NCI-H1048 (cell line): ENCODE data around the gene FOXL3.

Experiments
- DNase-seq: peaks from one replicate; lab custom pipeline; 2025; lab: John Stamatoyannopoulos, UW

FOXL3 gene

DNA sequence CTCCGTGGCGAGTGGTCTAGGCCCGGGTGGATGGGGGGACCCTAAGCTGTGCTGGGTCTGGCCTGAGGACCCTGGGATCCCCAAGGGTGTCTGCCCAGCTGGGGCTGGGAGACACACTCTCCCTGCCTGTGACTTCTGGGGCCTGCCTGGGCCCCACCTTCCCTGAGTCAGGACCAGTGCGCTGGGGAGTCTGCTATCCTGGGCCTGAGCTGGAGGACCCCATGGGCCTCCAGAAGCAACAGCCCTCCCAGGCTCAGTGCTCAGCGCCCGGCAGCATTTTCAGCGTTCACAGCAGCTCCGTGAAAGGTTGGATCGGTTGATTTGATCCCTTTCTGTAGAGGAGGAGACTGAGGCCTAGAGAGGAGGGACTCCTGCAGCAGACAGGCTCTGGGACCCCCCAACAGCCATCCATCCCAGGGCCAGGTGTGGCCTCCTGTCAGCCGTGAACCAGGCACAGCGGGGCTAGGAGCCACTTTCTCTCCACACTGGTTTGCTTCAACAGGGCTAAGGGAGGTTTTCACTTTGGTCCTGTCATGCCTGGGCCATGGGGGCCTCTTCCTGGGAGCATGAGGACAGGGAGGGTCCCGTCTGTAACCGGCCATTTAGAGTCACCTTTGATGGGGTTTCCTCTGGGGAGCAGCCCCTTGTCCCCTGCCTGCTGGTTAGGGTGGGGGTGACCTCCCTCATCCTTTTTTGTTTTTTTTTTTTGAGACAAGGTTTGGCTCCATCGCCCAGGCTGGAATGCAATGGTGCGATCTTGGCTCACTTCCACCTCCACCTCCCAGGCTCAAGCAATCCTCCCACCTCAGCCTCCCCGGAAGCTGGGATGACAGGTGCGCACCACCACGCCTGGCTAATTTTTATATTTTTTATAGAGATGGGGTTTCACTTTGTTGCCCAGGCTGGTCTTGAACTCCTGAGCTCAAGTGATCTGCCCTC lies 12.4 kb downstream of the FOXL3 start:
- no peak for DNase-seq

DNA sequence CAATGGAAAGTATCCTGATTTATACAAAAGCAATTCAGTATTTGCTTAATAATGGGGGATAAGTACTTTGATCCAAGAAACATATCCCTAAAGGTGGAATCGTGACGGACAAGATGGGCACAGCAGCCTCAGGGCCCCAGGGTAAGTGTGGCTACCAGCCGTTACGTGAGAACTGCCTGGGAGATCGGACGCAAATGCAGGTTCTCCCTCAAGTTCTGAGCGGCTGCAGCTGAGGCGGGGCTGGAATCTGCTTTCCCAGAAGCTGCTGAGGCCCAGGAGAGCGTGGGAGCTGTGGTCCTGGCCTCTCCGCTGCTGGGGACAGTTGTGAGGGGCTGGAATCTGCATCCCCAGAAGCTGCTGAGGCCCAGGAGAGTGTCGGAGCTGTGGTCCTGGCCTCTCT lies 13.5 kb downstream of the FOXL3 start:
- DNase-seq = no peak

DNA sequence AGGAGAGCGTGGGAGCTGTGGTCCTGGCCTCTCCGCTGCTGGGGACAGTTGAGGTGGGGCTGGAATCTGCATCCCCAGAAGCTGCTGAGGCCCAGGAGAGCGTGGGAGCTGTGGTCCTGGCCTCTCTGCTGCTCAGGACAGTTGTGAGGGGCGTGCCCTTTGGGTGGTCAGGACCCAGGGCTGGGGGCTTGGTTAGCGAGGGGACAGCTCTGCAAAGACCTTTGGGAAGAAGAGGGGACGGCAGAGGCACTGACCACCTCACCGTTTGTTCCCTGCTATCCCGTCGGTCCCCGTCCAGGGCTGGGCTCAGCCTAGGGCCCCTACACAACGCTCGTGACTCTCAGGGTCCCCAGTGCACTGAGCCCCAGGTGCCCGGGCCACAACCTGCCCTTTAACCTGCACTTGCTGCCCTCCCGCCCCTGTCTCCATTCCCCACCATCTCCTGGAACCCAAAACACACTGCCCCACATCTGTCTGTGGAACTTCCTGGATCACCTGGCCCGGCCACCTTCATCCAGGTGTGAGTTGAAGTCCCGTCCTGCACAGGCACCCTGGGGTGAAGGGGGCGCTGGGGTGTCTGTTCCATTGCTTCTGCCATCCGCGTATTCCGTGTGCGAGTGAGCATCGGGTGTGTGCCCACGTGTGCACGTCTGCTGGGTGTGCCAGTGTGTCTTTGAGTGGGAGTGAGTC lies 14.1 kb downstream of the FOXL3 start:
- DNase-seq = no peak

DNA sequence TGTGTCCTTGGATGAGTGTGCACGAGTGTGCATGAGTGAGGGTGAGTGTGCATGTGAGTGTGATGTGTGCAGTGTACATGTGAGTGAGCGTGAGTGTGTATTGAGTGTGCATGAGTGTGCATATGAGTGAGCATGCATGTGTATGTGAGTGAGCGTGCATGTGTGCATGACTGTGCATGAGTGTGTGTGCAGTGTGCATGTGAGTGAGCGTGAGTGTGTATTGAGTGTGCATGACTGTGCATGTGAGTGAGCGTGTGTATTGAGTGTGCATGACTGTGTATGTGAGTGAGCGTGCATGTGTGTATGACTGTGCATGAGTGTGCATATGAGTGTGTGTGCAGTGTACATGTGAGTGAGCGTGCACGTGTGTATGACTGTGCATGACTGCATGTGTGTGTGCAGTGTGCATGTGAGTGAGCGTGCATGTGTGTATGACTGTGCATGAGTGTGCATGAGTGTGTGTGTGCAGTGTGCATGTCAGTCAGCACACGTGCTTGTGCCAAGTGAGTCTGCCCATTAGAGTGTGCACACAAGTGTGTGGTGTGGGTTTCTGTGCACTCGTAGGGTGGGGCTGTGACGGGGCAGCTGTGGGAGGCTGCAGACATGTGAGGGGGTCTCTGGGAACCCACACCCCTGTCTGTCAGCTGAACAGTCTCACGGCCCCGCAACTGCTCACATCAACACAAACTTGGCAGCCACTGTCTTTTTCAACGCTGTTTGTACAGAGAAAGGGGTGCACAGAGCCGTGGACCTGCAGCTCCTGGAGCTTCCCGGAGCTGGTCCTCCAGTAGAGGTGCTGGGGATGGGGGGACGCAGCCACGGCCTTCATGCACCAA lies 14.8 kb downstream of the FOXL3 start:
- DNase-seq = no peak

DNA sequence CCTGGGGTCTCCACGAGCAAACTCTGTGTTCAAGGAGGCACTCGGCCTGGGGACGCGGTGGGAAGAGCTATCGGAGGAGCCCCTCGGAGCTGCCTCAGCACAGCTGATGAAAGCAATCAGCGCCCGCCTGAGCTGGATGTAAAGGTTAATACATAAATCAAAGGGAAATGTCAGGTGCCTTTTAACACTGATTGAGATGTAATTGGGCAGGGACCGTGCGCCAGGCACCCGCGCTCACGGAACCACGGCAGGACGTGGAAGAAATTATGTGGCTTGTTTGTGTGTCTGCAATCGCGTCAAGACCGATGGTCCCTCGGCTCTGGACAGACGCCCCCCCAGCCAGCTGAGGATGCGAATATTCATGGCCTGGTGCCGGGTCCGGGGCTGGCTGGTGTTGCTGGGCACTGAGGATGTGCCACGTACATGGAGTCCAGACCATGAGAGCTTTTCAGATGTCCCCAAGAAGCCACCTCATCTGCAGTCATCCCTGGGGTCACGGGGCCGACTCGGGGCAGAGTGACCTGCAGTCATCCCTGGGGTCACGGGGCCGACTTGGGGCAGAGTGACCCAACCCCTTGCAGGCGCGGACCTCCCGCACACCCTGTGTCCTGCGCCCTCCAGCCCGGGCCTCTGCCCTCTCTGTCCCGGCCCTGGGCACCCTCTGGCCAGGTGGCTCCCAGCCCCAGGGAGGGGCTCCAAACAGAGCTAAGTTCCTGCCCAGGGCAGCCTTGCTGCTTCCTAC lies 15.6 kb downstream of the FOXL3 start:
- DNase-seq = no peak

DNA sequence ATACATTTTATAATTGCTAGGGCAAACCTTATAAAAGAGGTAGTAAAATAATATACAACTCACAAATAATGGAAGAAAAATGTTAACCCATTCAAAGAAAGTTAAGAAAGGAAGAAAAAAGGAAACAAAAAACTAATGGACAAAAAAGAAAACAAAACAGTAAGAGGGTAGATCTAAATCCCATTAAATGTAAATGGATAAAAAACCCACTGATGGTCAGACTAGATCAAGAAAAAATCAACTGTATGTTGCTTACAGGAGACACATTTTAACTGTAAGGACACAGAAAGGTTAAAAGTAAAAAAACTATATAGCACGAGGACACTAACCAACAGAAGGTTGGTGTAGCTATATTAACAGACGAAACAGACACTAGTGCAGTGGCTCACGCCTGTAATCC lies 18.0 kb downstream of the FOXL3 start:
- no peak for DNase-seq

DNA sequence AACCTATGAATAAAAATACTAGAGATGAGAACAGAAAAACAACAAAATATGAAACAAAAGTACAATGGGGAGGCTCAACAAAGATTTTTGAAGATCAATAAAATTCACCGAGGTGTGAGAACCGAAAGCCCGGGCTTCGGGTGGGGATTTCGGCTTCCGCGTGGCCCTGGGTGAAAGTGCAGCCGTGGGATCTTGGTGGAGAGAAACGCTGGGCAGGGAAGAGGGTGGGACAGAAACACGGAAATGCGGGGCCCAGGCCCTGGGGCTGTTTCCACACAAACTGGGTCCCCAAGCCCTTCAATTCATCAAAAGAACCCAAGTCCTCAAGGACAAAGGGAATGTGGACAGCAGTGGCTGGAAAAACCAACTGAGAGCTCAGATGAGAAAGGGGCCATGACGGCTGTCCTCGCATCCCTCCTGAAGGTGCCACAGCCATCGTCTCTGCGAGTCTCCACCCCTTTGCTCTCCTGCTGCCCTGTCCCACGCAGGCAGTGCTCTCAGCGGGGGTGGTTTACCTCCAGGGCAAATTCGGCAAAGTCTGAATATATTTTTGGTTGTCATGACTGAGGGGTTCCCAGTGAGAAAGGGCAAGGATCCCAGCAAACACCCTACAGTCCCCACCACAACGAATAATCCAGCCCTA lies 19.7 kb downstream of the FOXL3 start:
- no peak for DNase-seq

DNA sequence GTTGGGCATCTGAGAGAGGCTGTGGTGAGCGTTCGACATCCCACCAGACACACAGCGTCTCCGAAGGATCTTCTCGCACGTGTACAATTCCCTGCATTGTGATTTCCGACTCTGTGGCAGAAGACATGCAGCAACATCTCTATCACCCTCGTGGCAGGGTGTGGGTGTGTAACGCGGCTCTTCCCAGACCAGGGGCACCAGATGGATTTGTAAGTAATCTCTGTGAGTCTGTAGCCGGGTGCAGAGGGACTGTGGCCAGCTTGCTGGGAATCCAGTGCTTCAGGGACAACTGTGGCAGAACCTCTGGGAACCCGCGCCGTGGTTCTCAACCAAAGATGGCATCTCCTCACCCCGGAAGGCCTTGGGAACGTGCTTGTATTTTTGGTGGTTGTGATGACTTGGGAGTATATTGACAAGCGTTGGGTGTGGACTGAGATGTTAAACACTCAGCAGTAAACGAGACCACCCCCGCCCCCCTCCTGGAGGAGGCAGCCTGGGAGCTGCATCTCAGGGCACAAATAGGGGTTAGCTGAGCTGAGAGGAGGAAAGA lies 21.2 kb downstream of the FOXL3 start:
- no peak for DNase-seq

DNA sequence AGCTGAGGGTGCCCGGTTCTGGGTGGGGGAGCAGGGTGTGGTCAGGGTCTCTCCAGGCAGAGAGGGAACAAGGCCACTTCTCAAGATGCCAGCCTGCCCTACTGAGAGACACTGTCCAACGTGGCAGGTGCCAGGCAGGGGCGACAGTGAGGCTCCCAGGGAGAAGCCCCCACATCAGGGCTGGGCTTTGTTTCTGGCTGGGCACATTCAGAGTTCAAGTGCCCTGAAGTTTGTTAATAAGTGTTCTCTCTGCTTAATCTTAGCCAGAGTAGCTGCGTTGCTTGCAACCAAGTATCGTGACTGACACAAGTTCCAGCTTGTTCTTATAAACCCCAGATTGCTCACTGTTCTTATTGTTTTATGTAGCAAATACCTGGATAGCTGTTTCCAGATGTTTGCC lies 21.8 kb downstream of the FOXL3 start:
- no peak for DNase-seq

DNA sequence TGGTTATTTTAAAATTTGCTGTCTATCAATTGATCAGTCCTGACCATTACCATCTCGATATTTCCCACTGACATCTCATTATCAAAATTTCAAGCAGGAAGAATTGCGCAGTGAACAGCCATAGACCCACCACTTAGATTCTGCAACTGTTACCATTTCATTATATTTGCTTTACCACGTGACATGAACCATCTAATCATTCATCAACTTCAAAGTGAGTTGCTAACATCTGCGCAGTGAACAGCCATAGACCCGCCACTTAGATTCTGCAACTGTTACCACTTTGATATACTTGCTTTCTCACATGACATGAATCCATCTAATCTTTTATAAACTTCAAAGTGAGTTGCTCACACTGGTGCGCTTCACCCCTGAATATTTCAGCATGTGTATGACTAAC lies 22.5 kb downstream of the FOXL3 start:
- DNase-seq = no peak

DNA sequence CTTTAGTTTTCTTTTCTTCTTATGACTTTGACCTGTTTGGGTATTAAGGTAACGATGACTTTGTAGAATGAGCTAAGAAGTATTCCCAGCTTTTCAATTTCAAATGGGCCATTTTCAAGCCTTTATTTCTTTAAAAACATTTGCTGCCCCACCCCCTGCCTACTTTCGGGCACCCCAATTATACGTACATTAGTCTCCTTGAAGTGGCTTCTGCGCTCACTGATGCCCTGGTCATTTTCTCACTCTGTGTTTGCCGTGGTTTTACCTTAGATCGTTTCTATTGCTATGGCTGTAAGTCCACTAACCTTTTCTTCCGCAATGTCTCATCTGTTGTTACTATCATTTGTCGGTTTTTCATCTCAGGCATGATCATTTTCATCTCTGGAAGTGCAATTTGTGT lies 24.9 kb downstream of the FOXL3 start:
- DNase-seq = no peak

DNA sequence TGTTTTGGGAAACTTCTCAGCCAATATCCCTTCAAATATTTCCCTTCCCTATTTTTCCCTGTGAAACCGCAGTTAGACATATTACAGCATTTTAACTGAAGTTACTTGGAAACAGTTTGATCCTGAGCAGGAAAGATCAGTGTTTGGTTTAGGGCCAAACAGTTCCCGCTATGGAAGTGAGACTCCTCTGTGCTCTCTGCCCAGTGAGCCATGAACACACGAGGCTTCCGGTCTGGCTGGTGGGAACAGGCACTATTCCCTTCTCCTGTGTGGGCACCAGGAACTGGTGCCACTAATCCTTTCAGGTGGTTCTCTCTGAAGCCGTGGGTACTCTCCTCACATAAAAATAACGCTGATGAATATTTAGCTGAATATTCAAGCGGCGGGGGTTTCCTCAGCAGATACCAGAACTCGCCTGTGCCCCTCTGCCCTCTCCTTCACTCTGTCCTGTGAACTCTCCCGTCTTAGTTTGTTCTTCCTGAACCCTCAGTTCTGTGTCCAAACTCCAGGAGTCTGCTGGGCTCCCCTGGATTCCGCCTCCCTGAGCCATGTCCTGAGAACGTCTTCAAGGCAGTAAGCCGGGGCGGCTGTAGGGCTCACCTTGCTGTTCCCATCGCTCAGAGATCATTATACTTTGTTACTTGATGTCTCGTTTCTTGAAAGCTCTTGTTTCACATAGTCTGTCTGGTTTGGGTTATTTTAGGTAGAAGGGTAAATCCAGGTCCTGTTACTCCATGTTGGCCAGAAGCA lies 25.7 kb downstream of the FOXL3 start:
- no peak for DNase-seq

DNA sequence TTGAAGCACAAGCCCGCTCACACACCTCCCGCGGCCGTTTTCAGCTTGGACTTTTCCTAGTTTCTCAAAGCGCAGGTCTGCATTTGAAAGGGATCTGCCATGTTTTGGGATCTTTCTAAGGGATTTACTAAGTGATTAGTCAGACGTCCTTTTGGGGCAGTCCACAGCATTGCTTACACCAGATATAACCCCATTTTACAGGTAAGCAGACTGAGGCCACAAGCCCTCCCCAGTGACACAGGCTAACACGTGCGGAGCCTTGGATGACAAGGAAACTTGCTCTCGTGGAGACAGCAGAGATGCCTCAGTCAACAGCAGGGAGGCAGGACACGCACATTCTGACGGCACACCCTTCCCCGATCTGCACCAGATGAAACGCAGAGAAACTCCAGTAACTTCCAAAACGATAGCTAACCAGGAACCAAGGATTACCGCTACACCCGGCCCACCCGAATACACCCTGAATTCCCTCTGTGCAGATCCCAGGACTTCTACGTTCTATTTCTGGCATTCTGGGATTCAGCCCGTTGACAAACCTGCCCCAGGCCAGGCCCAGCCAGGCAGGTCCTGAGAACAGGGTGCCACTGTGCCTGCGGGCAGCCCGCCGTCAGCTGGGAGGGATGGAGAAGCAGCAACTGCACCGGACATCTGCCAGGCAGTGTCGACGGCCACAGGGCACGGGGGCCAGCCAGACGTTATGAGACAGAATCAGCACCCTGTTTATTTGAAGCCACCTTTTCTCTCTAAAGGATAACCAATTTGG lies 27.9 kb downstream of the FOXL3 start:
- DNase-seq = no peak

DNA sequence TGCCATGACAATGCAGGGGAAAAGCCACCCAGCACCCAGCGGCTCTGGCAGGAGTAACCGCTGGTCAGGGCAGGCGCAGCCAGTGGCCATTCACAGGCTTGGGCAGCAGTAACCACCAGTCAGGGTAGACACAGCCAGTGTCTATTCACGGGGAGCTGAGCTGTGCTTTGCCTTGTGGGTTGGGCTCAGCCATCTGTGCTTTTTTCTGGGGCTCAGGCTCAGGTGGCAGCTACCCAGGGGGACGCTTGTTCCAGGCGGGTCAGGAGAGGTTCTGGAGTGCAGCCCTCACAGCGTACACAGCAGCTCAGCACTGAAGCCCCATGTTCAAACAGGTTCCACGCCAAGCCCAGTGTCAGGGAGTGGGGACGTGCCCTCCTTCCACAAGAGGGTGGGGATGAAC lies 28.5 kb downstream of the FOXL3 start:
- DNase-seq = no peak

DNA sequence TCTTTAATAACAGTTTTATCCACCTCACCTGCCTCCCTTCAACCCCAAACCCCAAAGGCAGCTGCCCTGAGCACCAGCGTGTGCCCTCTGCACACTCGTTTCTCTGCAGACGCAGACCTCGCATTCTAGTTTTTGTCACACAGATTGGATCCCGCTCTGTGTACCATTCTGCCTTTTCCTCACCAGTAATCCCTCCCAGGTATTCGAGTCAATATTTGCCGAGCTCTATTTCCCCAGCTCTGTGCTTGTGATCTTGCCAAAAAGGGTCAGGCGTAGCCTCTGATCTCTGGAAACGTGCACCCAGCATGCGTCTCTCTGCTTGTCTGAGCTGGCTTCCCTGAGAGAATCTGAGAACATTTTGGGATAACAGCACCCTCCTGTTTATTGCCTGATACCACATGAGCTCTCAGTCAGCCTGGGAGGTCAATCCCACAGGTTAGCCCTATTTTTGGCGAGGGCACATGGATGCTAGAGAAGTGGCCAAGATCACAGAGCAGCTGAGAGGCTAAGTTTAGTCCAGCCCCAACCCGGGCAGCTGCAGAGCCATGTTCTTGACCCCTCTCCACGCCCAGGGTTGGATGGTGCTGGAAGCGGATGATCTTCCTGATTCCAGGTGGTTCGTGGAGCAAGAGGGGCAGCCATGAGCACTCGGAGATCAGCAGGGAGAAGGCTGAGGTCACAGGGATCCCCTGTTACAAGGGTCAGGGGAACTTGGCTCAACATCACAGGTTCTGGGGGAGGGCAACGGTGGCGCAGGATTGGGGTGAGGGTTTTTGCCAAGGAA lies 29.1 kb downstream of the FOXL3 start:
- no peak for DNase-seq

DNA sequence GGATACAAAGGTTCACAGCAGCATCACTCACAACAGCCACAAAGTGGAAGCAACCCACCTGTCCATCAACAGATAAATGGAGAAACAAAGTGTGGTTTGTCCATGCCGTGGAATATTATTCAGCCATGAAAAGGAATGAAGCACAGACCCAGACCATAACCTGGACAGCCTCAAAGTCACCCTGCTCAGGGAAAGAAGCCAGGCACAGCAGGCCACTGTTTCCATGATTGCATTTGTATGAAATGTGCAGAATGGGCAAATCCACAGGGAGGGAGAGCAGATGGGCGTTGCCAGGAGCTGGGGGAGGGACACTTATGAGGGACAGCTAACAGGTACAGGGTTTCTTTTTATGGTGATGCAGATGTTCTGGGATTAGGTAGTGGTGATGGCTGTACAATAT lies 30.3 kb downstream of the FOXL3 start:
- DNase-seq = no peak

DNA sequence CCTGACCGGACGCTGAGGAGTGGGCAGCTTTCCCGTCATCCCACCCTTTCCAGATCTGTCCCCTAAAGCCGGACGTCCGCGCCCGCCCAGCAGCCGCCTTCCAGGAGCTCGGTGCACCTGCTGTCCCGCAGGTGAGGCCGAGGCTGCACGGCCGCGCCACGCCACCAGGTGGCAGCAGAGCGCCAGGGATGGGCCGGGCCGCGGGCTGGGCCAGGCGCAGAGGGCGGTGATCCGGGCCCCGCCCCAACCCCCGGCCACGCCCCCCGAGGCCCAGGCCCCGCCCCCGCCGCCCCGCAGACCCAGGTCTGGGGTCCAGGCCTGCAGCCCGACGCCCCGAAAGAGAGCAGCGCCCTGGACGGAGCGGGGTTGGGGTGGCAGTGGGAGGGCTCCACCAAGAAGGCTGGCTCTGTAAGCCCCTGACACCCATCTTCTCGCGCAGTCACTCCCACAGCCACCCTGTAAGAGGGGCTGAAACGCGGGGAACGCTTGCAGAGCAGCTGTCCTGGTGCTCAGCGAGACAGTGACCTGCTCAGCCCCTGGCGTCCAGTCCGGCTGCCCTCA lies 32.2 kb downstream of the FOXL3 start:
- peak; percentile 24 for DNase-seq

DNA sequence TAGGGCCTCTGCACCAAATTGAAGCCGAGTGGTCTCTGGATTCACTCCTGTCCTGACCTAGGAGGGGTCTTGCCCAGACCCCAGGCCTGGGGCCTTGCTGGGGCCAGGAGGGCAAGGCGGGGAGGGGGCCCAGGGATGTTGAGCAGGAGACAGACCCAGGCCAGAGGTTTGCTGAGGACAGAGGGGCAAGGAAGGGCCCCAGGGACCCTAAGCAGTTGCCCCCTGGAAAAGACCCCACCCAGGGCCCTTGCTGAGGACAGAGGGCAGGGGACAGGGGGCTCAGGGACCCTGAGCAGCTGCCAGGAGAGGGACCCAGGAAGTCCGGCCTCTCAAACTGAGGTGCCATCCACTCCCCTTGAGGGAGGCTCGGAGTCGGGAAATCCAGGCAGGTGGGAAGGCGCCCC lies 32.7 kb downstream of the FOXL3 start:
- DNase-seq = no peak
